Vagina (tissue), 2 donors: ENCODE data around the gene CD74.

ENCODE experiments used
- CTCF ChIP-seq, 3 experiments: fragments of 450-650 bp in 2 of 3; fragments of 200-600 bp in 1 of 3; sonication (generic) in 1 of 3; IDR thresholded peaks; one replicate each; pipeline ENCODE4 v1.5.1; 2017 to 2019; ENCODE audit warnings: antibody characterized with exemption in 3 of 3, mild to moderate bottlenecking in 2 of 3, moderate library complexity in 2 of 3
- POLR2A ChIP-seq, 2 donors: fragments of 450-650 bp; IDR thresholded peaks; one replicate each; pipeline ENCODE4 v1.6.1; 2017; ENCODE audit warnings: antibody characterized with exemption in 2 of 2, mild to moderate bottlenecking in 2 of 2, moderate library complexity in 2 of 2

- no peak for TF ChIP-seq CTCF (IDR thresholded peaks at IDR 0.05)
- TF ChIP-seq POLR2A (IDR thresholded peaks at IDR 0.05) = no peak
Measured at GRCh38 chr5:150460781-150461180, 48.1 kb upstream of the CD74 start.
